Skin epidermis (tissue), 12 donors: ENCODE data around the gene PROK1.
"Not testable (repeated sequence)": the region's sequence is repeated elsewhere in the genome, so short reads cannot be mapped to it uniquely, and the experiment has no call there.

Experiments
- H3K27ac ChIP-seq, 21 experiments: fragments of 200-600 bp; sonication (generic) in 11 of 21; one replicate each; pipeline ENCODE4 v1.5.0; 2020; ENCODE audit warnings: mild to moderate bottlenecking in 3 of 21, inconsistent platforms in 2 of 21, moderate library complexity in 2 of 21
- H3K4me3 ChIP-seq, 7 experiments: fragments of 200-600 bp; sonication (generic) in 2 of 7; one replicate each; pipeline ENCODE4 v1.5.0; 2020; ENCODE audit warnings: inconsistent platforms in 2 of 7, mild to moderate bottlenecking in 2 of 7, moderate library complexity in 1 of 7

Gene PROK1

GRCh38 chr1:110450929-110451328 is at the start of gene PROK1:
PROK1 (plus strand) TSS chr1:110451149; CDS start chr1:110451217, 68 bp downstream.
- Histone ChIP-seq H3K4me3 (no peak within 1 kb of the TSS), H3K27ac (no peak within 1 kb of the TSS)

- no peak overlapping the region for H3K4me3 ChIP-seq
- H3K27ac ChIP-seq, result no peak overlapping the region
Measured at GRCh38 chr1:110403805-110404204, 47.1 kb upstream of the PROK1 start.

GRCh38 chr1:110404401-110404800 is 46.5 kb upstream of the PROK1 start:
- Histone ChIP-seq H3K27ac (no peak overlapping the region), H3K4me3 (no peak overlapping the region)

GRCh38 chr1:110406407-110406806 is 44.5 kb upstream of the PROK1 start:
- peak overlapping the region in 14 of 21 experiments; percentile 30 to 98 (median 96) for H3K27ac ChIP-seq
- H3K4me3 ChIP-seq, result peak overlapping the region; percentile 68 to 94 (median 85)

GRCh38 chr1:110407260-110408210 is 43.4 kb upstream of the PROK1 start, which contains the start of gene LAMTOR5:
LAMTOR5 (minus strand) TSS chr1:110407694; CDS start chr1:110407620, 74 bp downstream.
- H3K27ac ChIP-seq, result peak within 1 kb of the TSS; percentile 70 to 98 (median 93)

GRCh38 chr1:110408488-110408887 is 42.5 kb upstream of the PROK1 start:
- Histone ChIP-seq H3K27ac (peak overlapping the region in 2 of 21 experiments; percentile 94 to 97), H3K4me3 (peak overlapping the region in 3 of 7 experiments; percentile 68 to 94 (median 85))

More at GRCh38 chr1:110407260-110408210, 43.4 kb upstream of the PROK1 start, which contains the start of gene LAMTOR5:
- peak within 1 kb of the TSS; percentile 68 to 94 (median 85) for H3K4me3 ChIP-seq

GRCh38 chr1:110409316-110409715 is 41.6 kb upstream of the PROK1 start:
- Histone ChIP-seq H3K4me3 (no peak overlapping the region), H3K27ac (no peak overlapping the region)

GRCh38 chr1:110411173-110411735 is 39.7 kb upstream of the PROK1 start:
- H3K4me3 ChIP-seq, result no peak overlapping the region
- no peak overlapping the region for H3K27ac ChIP-seq

- Histone ChIP-seq H3K4me3 (no peak overlapping the region), H3K27ac (no peak overlapping the region)
Measured at GRCh38 chr1:110412576-110412975, 38.4 kb upstream of the PROK1 start.

GRCh38 chr1:110413045-110413444 is 37.9 kb upstream of the PROK1 start:
- H3K27ac ChIP-seq, H3K4me3 ChIP-seq: not testable (repeated sequence)

GRCh38 chr1:110418729-110419128 is 32.2 kb upstream of the PROK1 start:
- no peak overlapping the region for H3K4me3 ChIP-seq

GRCh38 chr1:110420023-110420662 is 30.8 kb upstream of the PROK1 start:
- H3K4me3 ChIP-seq, result no peak overlapping the region
- peak overlapping the region in 3 of 21 experiments; percentile 5 to 34 (median 22) for H3K27ac ChIP-seq

More at GRCh38 chr1:110418729-110419128, 32.2 kb upstream of the PROK1 start:
- H3K27ac ChIP-seq, result no peak overlapping the region

- Histone ChIP-seq H3K4me3 (no peak overlapping the region), H3K27ac (peak overlapping the region in 4 of 21 experiments; percentile 5 to 34 (median 22))
Measured at GRCh38 chr1:110420874-110421793, 29.8 kb upstream of the PROK1 start.

- Histone ChIP-seq H3K27ac (no peak overlapping the region), H3K4me3 (no peak overlapping the region)
Measured at GRCh38 chr1:110424699-110425611, 26.0 kb upstream of the PROK1 start.

- Histone ChIP-seq H3K4me3 (no peak overlapping the region), H3K27ac (no peak overlapping the region)
Measured at GRCh38 chr1:110425612-110426152, 25.3 kb upstream of the PROK1 start.

- no peak overlapping the region for H3K4me3 ChIP-seq
- H3K27ac ChIP-seq, result no peak overlapping the region
Measured at GRCh38 chr1:110426854-110427253, 24.1 kb upstream of the PROK1 start.

GRCh38 chr1:110428946-110429345 is 22.0 kb upstream of the PROK1 start:
- no peak overlapping the region for H3K4me3 ChIP-seq
- H3K27ac ChIP-seq, result no peak overlapping the region

- Histone ChIP-seq H3K4me3 (no peak overlapping the region), H3K27ac (no peak overlapping the region)
Measured at GRCh38 chr1:110430366-110430765, 20.6 kb upstream of the PROK1 start.
